HG02970 (cell line): ENCODE measurements around the gene IGSF9B.

Experiments
- ATAC-seq: cut with Tn5 transposase; IDR thresholded peaks from one replicate; pipeline ENCODE4 v1.9.1; 2021; ENCODE audit warnings: mild to moderate bottlenecking, moderate library complexity, moderate number of reproducible peaks; ENCODE audit not compliant: unreplicated experiment, low FRiP score

Gene IGSF9B

DNA sequence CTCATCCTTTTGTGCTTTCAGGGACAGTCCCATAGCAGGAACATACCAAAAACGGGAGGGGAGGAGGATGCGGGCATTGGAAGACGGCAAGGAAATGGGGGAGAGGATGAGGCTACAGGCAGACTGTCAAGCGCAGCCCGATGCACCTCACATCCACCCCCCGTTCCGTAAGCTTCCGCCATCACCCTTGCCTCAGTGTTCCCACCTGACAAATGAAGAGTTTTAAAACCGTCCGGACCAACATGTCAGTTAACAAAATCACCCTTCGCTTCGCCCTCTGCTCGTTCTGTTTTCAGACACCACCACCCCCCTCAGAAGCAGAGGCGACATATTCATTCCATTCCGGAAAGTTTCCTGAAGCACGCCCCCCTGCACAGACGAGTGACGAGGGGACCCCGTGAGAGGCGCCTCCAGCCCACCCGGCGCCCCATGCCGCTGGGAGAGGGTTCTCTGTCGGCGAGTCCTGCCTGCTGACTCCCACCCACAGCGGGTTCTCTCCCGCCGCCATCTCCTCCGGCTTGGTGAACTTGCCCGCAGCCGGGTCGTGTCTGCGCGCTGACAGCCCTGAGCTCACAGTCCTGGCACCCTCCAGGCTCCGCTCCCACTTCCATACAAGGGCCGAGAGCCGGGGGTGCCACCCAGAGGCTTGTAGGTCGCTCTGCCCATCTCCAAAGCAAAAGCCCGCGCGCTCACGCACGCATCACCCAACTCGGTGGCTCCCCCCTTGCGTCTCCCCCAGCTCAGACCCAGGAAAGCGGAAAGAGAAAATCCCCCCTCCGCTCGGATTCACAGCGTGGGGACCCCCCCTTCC lies 1.5 kb downstream of the IGSF9B start:
- ATAC-seq = no peak

GRCh38 chr11:133953999-133954398 lies 2.8 kb downstream of the IGSF9B start:
- ATAC-seq = no peak

GRCh38 chr11:133953547-133953946 lies 3.2 kb downstream of the IGSF9B start:
- ATAC-seq = no peak

- ATAC-seq = no peak
Measured at GRCh38 chr11:133952199-133953190, 4.3 kb downstream of the IGSF9B start.

GRCh38 chr11:133951327-133952198 lies 5.2 kb downstream of the IGSF9B start:
- no peak for ATAC-seq

DNA sequence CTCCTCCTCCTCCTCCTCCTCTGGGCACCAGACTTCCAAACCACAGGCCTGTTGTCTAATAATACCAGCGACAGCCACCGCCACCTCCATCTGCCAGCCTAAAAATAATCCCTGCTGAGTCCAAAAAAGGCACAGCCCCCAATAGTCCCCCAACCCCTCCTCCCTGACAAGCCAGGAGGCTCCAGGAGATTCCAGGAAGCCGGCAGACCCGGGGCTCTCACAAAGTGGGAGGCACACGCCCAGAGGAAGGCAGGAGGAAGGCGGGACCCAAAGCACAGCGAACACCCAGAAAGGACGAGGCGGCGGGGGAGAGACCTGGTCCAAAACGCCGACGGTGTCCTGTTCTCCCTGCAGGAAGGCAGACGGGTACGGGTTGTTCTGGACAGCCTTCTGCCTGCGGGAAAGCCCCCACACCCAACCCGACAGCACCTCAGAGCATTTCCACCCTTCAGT lies 5.9 kb downstream of the IGSF9B start:
- ATAC-seq = no peak

DNA sequence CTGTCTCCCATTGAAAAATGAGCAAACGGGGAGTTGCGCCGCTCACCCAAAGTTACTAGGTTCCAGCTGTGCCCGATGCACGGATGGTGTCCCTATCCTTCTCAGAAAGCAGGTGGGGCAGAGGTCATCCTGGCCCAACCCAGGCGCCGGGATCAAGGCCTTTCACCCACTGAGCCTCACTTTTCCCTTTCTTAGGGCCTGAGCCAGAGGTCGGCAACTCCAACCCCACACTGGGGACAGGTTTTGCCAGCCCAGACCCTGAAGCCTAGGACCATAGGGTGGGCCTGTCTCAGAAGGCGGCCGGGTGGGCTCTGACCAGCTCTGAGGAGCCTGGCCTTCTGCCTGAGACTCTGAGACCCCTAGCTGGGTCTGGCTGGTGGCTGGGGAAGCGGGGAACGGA lies 6.3 kb downstream of the IGSF9B start:
- no peak for ATAC-seq

DNA sequence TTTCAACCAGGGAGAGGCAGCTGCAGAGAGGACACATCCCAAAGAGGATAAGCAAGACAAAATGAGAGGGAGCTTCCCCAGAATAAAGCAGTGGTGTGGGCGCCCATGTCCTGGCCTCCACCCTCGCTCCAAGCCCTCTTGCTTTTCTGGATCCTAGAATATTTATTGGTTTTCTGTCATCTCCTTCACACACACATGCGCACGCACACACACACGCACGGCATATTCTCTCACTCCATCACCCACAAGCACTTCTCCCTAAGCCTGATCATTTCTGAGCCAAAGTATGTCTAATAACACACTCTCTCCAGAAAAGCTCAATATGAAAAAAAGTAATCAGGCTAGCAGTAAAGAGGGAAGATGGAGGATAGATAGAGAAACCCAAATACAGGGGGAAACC lies 7.6 kb downstream of the IGSF9B start:
- no peak for ATAC-seq

GRCh38 chr11:133948711-133949110 lies 8.1 kb downstream of the IGSF9B start:
- ATAC-seq = no peak

- ATAC-seq = no peak
Measured at GRCh38 chr11:133947321-133947756, 9.4 kb downstream of the IGSF9B start.

GRCh38 chr11:133946541-133947318 lies 10.0 kb downstream of the IGSF9B start:
- ATAC-seq = no peak

GRCh38 chr11:133946051-133946450 lies 10.7 kb downstream of the IGSF9B start:
- ATAC-seq = no peak

DNA sequence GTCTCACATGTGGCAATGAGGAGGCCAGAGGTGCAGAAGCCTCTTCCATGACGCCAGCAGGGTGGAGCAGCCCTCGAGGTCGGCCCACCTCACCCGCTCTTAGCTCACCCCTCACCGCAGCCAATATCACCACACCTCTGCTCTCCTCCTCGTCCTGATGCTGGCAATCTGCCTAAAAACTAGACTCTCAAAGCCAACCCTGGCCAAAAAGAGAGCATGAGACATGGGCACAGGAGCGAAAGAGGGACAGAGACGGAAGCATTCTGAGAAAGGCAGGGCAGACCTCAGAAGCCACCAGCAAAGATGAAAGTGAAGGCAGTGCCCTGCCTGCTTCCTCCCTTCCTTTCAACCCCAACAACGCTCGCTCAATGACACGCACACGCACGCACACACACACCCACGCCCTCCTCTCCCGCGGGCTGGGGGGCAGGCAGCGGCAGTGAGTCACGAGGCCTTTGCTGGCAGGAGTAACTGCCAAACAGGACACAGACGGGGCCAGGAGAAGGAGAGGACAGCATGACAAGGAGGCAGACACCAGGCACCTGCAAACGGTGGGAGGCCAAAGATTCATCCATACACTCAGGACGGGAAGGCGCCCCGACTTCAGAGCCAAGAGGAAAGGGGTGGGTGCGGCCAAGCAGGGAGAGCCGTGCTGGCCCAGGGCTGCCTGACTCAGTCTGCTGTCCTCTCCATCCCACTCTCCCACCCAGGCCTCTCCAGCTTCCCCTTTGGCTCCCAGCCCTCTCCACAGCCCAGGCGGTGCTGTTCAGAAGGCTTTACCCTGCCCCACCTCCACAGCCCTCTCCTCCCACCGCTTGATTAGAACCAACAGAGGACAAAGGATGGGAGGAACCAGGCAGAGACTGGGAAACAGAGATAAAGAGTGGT lies 11.4 kb downstream of the IGSF9B start:
- ATAC-seq = no peak

GRCh38 chr11:133943950-133944698 lies 12.6 kb downstream of the IGSF9B start:
- no peak for ATAC-seq

DNA sequence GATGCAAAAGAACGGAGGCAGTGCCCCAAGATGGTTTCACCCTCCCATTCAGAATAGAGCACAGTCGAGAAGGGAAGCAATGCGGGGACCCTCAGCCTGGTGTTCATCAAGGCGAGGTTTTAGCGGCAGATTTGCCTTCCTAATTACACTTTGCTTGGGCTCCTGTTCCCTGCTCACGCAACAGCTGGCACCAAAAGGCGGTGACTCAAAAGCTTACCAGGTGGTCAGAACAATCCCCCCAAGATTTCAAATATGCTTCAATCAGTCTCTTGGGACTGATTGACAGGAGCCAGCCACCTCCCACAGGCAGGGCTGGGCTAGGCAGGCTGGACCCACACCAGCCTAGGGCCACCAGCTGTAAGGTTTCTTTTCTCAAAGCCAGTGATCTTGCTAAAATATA lies 14.2 kb downstream of the IGSF9B start:
- ATAC-seq = no peak

- no peak for ATAC-seq
Measured at GRCh38 chr11:133941546-133941945, 15.2 kb downstream of the IGSF9B start.

- ATAC-seq = no peak
Measured at GRCh38 chr11:133940034-133940433, 16.7 kb downstream of the IGSF9B start.

GRCh38 chr11:133939558-133939957 lies 17.2 kb downstream of the IGSF9B start:
- ATAC-seq = no peak
